ENCODE results near the gene NFE2L1. TPM values are rescaled to one million over a fixed set of nuclear protein-coding genes. Genes with fewer than 3 reads are reported as not detected.
"Not testable (repeated sequence)": the region's sequence is repeated elsewhere in the genome, so short reads cannot be mapped to it uniquely, and the experiment has no call there.

Gene NFE2L1
- total RNA-seq, result 100 to 1,000 TPM; 527 to 675 TPM
- long read RNA-seq, full-length matches to known transcripts, result 2 of 98 reads
- long read RNA-seq, partial matches to known transcripts, result 2 of 98 reads
- long read RNA-seq, other reads (novel, unspliced or antisense), result 94 of 98 reads

- peak; percentile 93 to 94 for ATAC-seq
- peak; percentile 100 for DNase-seq
- intact Hi-C loops (cut with DNase I), result no loop called here
These were observed at the start of gene NFE2L1 for GRCh38 chr17:48047741-48048383. Gene NFE2L1 (plus strand): TSS chr17:48048359. CDS start chr17:48051119, 2,760 bp downstream.

GRCh38 chr17:47999582-47999981, 48.6 kb upstream of the NFE2L1 start:
- intact Hi-C loops (cut with DNase I), result no loop called here
- no peak for DNase-seq

GRCh38 chr17:48001197-48001596, 47.0 kb upstream of the NFE2L1 start:
- no peak for DNase-seq
- intact Hi-C loops (cut with DNase I), result no loop called here
- peak in 1 of 2 donors; percentile 30 for ATAC-seq

More at GRCh38 chr17:47999582-47999981, 48.6 kb upstream of the NFE2L1 start:
- ATAC-seq, result no peak

- ATAC-seq; intact Hi-C loops (cut with DNase I); DNase-seq: not testable (repeated sequence)
These were observed 46.5 kb upstream of the NFE2L1 start for GRCh38 chr17:48001657-48002056.

GRCh38 chr17:48002266-48002915, 45.8 kb upstream of the NFE2L1 start:
- ATAC-seq, result peak; percentile 70 to 73
- DNase-seq, result no peak
- intact Hi-C loops (cut with DNase I), result no loop called here

GRCh38 chr17:48002916-48003416, 45.2 kb upstream of the NFE2L1 start:
- ATAC-seq, result no peak
- no peak for DNase-seq
- intact Hi-C loops (cut with DNase I), result no loop called here

GRCh38 chr17:48003417-48004151, 44.6 kb upstream of the NFE2L1 start:
- intact Hi-C loops (cut with DNase I), result no loop called here
- peak in 1 of 2 donors; percentile 21 for ATAC-seq
- DNase-seq, result no peak

- intact Hi-C loops (cut with DNase I), result no loop called here
- no peak for ATAC-seq
These were observed 43.2 kb upstream of the NFE2L1 start for GRCh38 chr17:48004983-48005382.

GRCh38 chr17:48006936-48007709, 41.0 kb upstream of the NFE2L1 start:
- no peak for ATAC-seq
- DNase-seq, result no peak
- intact Hi-C loops (cut with DNase I), result no loop called here

More at GRCh38 chr17:48004983-48005382, 43.2 kb upstream of the NFE2L1 start:
- no peak for DNase-seq

GRCh38 chr17:48010193-48010592, 38.0 kb upstream of the NFE2L1 start:
- DNase-seq, result no peak
- ATAC-seq, result no peak
- intact Hi-C loops (cut with DNase I), result no loop called here

GRCh38 chr17:48011405-48012150, 36.6 kb upstream of the NFE2L1 start:
- DNase-seq (no peak), ATAC-seq (peak in 1 of 2 donors; percentile 10)
- intact Hi-C loops (cut with DNase I), result no loop called here

- intact Hi-C loops (cut with DNase I), result no loop called here
- DNase-seq, result peak; percentile 49
- peak; percentile 55 to 57 for ATAC-seq
These were observed 36.0 kb upstream of the NFE2L1 start for GRCh38 chr17:48012151-48012520.

- intact Hi-C loops (cut with DNase I), result no loop called here
- DNase-seq (no peak), ATAC-seq (no peak)
These were observed 35.5 kb upstream of the NFE2L1 start for GRCh38 chr17:48012654-48013053.

- ATAC-seq, result no peak
- intact Hi-C loops (cut with DNase I), result no loop called here
- DNase-seq, result no peak
These were observed 34.1 kb upstream of the NFE2L1 start for GRCh38 chr17:48013876-48014594.

- no peak for ATAC-seq
- DNase-seq, result no peak
- intact Hi-C loops (cut with DNase I), result no loop called here
These were observed 33.5 kb upstream of the NFE2L1 start for GRCh38 chr17:48014595-48015111.

GRCh38 chr17:48016112-48016511, 32.0 kb upstream of the NFE2L1 start:
- intact Hi-C loops (cut with DNase I), result no loop called here
- DNase-seq (no peak), ATAC-seq (peak in 1 of 2 donors; percentile 83)

GRCh38 chr17:48017817-48018158, 30.4 kb upstream of the NFE2L1 start:
- not testable (repeated sequence) for ATAC-seq, DNase-seq
- intact Hi-C loops (cut with DNase I), result loop anchor here (1.0 to 2.0 kb wide), 4 partner anchors 39 to 175 kb away; no protein-coding TSS in a partner anchor

All from left cardiac atrium (tissue), 4 donors.